OCI-LY7 (cell line): ENCODE results near the gene VN1R4. TPM values are rescaled to one million over a fixed set of nuclear protein-coding genes. Genes with fewer than 3 reads are reported as not detected.
"Not testable (repeated sequence)": the region's sequence is repeated elsewhere in the genome, so short reads cannot be mapped to it uniquely, and the experiment has no call there.

Experiments
- BruUV-seq: library from RNA; stranded (reverse); fragments of 400-500 nt; replicated peaks from 2 replicates; lab custom pipeline; 2021; lab: Mats Ljungman, UMichigan
- CTCF ChIA-PET: fragments of 300-600 bp; sonication (Branson Sonifier 250); formaldehyde crosslinking; loops from one replicate; lab custom pipeline; 2022; ENCODE audit warnings: antibody characterized with exemption; ENCODE audit not compliant: unreplicated experiment; lab: Charles Lee
- POLR2A ChIA-PET: fragments of 300-600 bp; sonication (Branson Sonifier 250); formaldehyde crosslinking; loops from one replicate; lab custom pipeline; 2022; ENCODE audit warnings: antibody characterized with exemption; lab: Charles Lee
- DNase-seq: peaks from one replicate; pipeline ENCODE4 v3.0.0-alpha.2; 2015; ENCODE audit warnings: low spot score
- H2AFZ ChIP-seq: fragments of 200-600 bp; sonication (generic), shearing (Covaris generic); 2 replicates; pipeline ENCODE4 v1.6.1; 2014; ENCODE audit warnings: mild to moderate bottlenecking, antibody characterized with exemption, low read length, moderate library complexity
- H3K27ac ChIP-seq: fragments of 200-600 bp; sonication (generic); 2 replicates; pipeline ENCODE4 v1.5.1; 2014; ENCODE audit warnings: mixed run types, low read depth, mild to moderate bottlenecking, moderate library complexity, low read length, inconsistent platforms; ENCODE audit not compliant: poor library complexity, severe bottlenecking
- H3K36me3 ChIP-seq: fragments of 200-600 bp; sonication (generic); 2 replicates; pipeline ENCODE4 v1.6.1; 2014; ENCODE audit warnings: mild to moderate bottlenecking, antibody characterized with exemption, low read length, moderate library complexity, mixed read lengths; ENCODE audit not compliant: insufficient read depth
- H3K4me1 ChIP-seq: fragments of 200-600 bp; sonication (generic); 2 replicates; pipeline ENCODE4 v1.5.1; 2014; ENCODE audit warnings: mild to moderate bottlenecking, low read length; ENCODE audit not compliant: insufficient read depth, poor library complexity, severe bottlenecking
- H3K4me2 ChIP-seq: fragments of 200-600 bp; sonication (generic); 2 replicates; pipeline ENCODE4 v1.6.1; 2014; ENCODE audit warnings: mild to moderate bottlenecking, low read length
- H3K4me3 ChIP-seq: fragments of 200-600 bp; sonication (generic); 2 replicates; pipeline ENCODE4 v1.5.1; 2014; ENCODE audit warnings: mild to moderate bottlenecking, low read depth, low read length; ENCODE audit not compliant: poor library complexity, severe bottlenecking
- H3K79me2 ChIP-seq: fragments of 200-600 bp; sonication (generic); 2 replicates; pipeline ENCODE4 v1.6.1; 2016; ENCODE audit warnings: low read depth, mild to moderate bottlenecking, low read length, moderate library complexity, mixed read lengths; ENCODE audit not compliant: insufficient read depth
- H3K9me2 ChIP-seq: fragments of 200-600 bp; sonication (generic); 2 replicates; pipeline ENCODE4 v1.6.1; 2016; ENCODE audit warnings: mild to moderate bottlenecking, low read length, mixed read lengths; ENCODE audit not compliant: insufficient read depth
- H3K9me3 ChIP-seq: fragments of 200-600 bp; sonication (generic); 2 replicates; pipeline ENCODE4 v1.6.1; 2014; ENCODE audit warnings: mild to moderate bottlenecking, mixed run types, low read length, mixed read lengths
- H4K20me1 ChIP-seq: fragments of 200-600 bp; sonication (generic); 2 replicates; pipeline ENCODE4 v1.6.1; 2014; ENCODE audit warnings: mild to moderate bottlenecking, antibody characterized with exemption, low read length, moderate library complexity, mixed read lengths; ENCODE audit not compliant: insufficient read depth
- EZH2phosphoT487 ChIP-seq: fragments of 200-600 bp; sonication (generic); IDR thresholded peaks from 2 replicates; pipeline ENCODE4 v1.6.1; 2018; ENCODE audit warnings: low read depth, borderline replicate concordance, mild to moderate bottlenecking, mixed run types, antibody characterized with exemption, low read length, moderate library complexity, mixed read lengths
- intact Hi-C: fragments of 100-400 bp; cut with micrococcal nuclease; formaldehyde crosslinking; loops from one replicate; pipeline ENCODE4 v1.10.0; 2022; ENCODE audit not compliant: unreplicated experiment
- total RNA-seq, 2 experiments: library from RNA; depleted of rRNA in 1 of 2; stranded (reverse); fragments of >200 nt in 1 of 2; shearing (Covaris generic) in 1 of 2; gene quantifications; 2 replicates each; pipeline ENCODE4 v1.2.3, GENCODE V29; 2014 to 2022
- TF ChIP-seq, protein P1 (sequence below): fragments of 200-600 bp; sonication (generic); conservative IDR thresholded peaks from 2 replicates; pipeline ENCODE4 v1.5.1; 2014; ENCODE audit warnings: mild to moderate bottlenecking, antibody characterized with exemption, low read length, moderate library complexity, mixed read lengths

The VN1R4 gene
- total RNA-seq, 2 experiments from 2014 or later, result not detected

DNA sequence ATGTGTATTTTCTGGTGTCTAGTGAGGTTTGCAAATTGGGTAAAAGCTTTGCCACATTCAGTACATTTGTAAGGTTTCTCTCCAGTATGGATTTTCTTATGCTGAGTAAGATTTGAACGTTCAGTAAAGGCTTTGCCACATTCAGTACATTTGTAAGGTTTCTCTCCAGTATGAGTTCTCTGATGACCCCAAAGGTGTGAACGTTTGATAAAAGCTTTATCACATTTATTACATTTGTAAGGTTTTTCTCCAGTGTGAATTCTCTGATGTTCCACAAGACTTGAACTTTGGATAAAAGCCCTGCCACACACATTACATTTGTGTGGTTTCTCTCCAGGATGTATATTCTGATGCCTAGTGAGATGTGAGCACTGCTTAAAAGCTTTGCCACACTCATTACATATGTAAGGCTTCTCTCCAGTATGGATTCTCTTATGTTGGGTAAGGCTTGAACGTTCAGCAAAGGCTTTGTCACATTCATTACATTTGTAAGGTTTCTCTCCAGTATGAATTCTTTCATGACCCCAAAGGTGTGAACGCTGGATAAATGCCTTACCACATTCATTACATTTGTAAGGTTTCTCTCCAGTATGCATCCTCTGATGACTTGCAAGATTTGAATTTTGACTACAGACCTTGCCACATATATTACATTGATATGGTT is 30.3 kb downstream of the VN1R4 start:
- Histone ChIP-seq H3K9me2 (no peaks in the 10 kb centered on the region), H3K4me3 (no peak overlapping the region), H3K4me1 (no peaks in the 10 kb centered on the region), H3K36me3 (no peaks in the 10 kb centered on the region), H3K9me3 (peaks cover 44% of the 10 kb centered on the region), H3K4me2 (no peak overlapping the region), H3K79me2 (no peaks in the 10 kb centered on the region), H2AFZ (no peak overlapping the region), H3K27ac (no peak overlapping the region), H4K20me1 (no peaks in the 10 kb centered on the region)
- TF ChIP-seq, protein P1, sequence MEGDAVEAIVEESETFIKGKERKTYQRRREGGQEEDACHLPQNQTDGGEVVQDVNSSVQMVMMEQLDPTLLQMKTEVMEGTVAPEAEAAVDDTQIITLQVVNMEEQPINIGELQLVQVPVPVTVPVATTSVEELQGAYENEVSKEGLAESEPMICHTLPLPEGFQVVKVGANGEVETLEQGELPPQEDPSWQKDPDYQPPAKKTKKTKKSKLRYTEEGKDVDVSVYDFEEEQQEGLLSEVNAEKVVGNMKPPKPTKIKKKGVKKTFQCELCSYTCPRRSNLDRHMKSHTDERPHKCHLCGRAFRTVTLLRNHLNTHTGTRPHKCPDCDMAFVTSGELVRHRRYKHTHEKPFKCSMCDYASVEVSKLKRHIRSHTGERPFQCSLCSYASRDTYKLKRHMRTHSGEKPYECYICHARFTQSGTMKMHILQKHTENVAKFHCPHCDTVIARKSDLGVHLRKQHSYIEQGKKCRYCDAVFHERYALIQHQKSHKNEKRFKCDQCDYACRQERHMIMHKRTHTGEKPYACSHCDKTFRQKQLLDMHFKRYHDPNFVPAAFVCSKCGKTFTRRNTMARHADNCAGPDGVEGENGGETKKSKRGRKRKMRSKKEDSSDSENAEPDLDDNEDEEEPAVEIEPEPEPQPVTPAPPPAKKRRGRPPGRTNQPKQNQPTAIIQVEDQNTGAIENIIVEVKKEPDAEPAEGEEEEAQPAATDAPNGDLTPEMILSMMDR, result no peak
- TF ChIP-seq EZH2phosphoT487, result no peak
- POLR2A ChIA-PET, result no interaction called here
- DNase-seq, result no peak
- CTCF ChIA-PET, result no interaction called here
- no TSS peak for BruUV-seq
- intact Hi-C loops, result no loop called here

DNA sequence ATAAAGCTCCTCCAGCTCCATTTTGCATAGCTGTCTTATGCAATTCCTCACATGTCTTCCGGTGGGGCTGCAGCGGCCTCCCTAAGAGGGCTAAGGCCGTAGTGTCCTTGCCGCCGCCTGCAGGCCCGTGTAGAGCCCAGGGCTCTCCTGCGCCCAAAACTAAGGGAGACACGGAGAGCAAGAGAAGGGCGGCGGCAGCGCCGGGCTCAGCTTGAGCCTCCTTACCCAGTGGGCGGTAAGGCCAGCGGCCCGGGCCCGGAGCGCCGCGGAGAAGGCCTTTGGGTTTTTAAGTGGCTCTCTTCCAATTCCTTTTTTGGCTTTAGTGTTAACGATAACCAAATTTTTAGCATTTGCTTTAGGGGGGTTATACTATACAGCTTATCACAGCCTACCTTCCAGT is 42.9 kb downstream of the VN1R4 start:
- no TSS peak for BruUV-seq
- Histone ChIP-seq H3K4me2 (no peak overlapping the region), H3K4me3 (no peak overlapping the region), H4K20me1 (no peaks in the 10 kb centered on the region), H3K79me2 (no peaks in the 10 kb centered on the region), H3K4me1 (no peaks in the 10 kb centered on the region), H3K36me3 (no peaks in the 10 kb centered on the region), H3K9me3 (no peaks in the 10 kb centered on the region), H3K9me2 (no peaks in the 10 kb centered on the region), H3K27ac (no peak overlapping the region), H2AFZ (no peak overlapping the region)
- ChIA-PET CTCF (no interaction called here), POLR2A (interaction anchor here (0.6 kb wide), 1 partner anchor 21 kb away, joined by 3 read pairs; no protein-coding TSS in a partner anchor)
- no peak for DNase-seq
- intact Hi-C loops, result no loop called here
- TF ChIP-seq, protein P1, result no peak
- TF ChIP-seq EZH2phosphoT487, result no peak

DNA sequence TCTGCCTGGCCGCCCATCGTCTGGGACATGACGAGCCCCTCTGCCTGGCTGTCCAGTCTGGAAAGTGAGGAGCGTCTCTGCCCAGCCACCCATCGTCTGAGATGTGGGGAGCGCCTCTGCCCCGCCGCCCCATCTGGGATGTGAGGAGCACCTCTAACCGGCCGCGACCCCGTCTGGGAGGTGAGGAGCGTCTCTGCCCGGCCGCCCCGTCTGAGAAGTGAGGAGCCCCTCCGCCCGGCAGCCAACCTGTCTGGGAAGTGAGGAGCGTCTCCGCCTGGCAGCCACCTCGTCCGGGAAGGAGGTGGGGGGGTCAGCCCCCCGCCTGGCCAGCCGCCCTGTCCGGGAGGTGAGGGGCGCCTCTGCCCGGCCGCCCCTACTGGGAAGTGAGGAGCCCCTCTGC is 44.8 kb downstream of the VN1R4 start:
- H3K4me1 ChIP-seq, BruUV-seq, H3K9me3 ChIP-seq, H3K27ac ChIP-seq, H3K9me2 ChIP-seq, CTCF ChIA-PET, POLR2A ChIA-PET, H3K36me3 ChIP-seq, H3K79me2 ChIP-seq, H4K20me1 ChIP-seq, DNase-seq, intact Hi-C loops, H3K4me3 ChIP-seq, H2AFZ ChIP-seq, H3K4me2 ChIP-seq: not testable (repeated sequence)

Other genes starting within 250 kb of the VN1R4 start
- gene ERVV-2, start 223.0 kb downstream of the VN1R4 start, total RNA-seq (2014; rRNA removed; shearing (Covaris generic)), result not detected in 2 replicates
- gene ERVV-2, start 223.0 kb downstream of the VN1R4 start, total RNA-seq (2022), result not detected in 2 replicates
- gene ZNF160, start 164.3 kb downstream of the VN1R4 start, total RNA-seq (2014; rRNA removed; shearing (Covaris generic)), result 18.8 and 19.7 TPM in 2 replicates
- 35.5 and 40.4 TPM in 2 replicates for gene ZNF160, start 164.3 kb downstream of the VN1R4 start, total RNA-seq (2022)
- 0.18 and 0.63 TPM in 2 replicates for gene ZNF415, start 134.8 kb downstream of the VN1R4 start, total RNA-seq (2014; rRNA removed; shearing (Covaris generic))
- gene ZNF415, start 134.8 kb downstream of the VN1R4 start, total RNA-seq (2022), result 0.51 and 0.89 TPM in 2 replicates
- 11.6 and 11.8 TPM in 2 replicates for gene ZNF347, start 108.7 kb downstream of the VN1R4 start, total RNA-seq (2014; rRNA removed; shearing (Covaris generic))
- 13.9 and 15.6 TPM in 2 replicates for gene ZNF347, start 108.7 kb downstream of the VN1R4 start, total RNA-seq (2022)
- gene ZNF665, start 74.4 kb downstream of the VN1R4 start, total RNA-seq (2014; rRNA removed; shearing (Covaris generic)), result 3.3 and 12.2 TPM in 2 replicates
- gene ZNF665, start 74.4 kb downstream of the VN1R4 start, total RNA-seq (2022), result 9.8 and 12.2 TPM in 2 replicates
- gene ZNF677, start 12.8 kb downstream of the VN1R4 start, total RNA-seq (2014; rRNA removed; shearing (Covaris generic)), result not detected in 2 replicates
- not detected in 2 replicates for gene ZNF677, start 12.8 kb downstream of the VN1R4 start, total RNA-seq (2022)
- not detected in 2 replicates for gene VN1R2, start 9.4 kb downstream of the VN1R4 start, total RNA-seq (2014; rRNA removed; shearing (Covaris generic))
- gene VN1R2, start 9.4 kb downstream of the VN1R4 start, total RNA-seq (2022), result not detected in 2 replicates
- gene ZNF845, start 66.0 kb upstream of the VN1R4 start, total RNA-seq (2014; rRNA removed; shearing (Covaris generic)), result 7.2 and 7.7 TPM in 2 replicates
- gene ZNF845, start 66.0 kb upstream of the VN1R4 start, total RNA-seq (2022), result 6.8 and 8.0 TPM in 2 replicates
- 20.2 and 21.0 TPM in 2 replicates for gene ZNF525, start 98.0 kb upstream of the VN1R4 start, total RNA-seq (2014; rRNA removed; shearing (Covaris generic))
- gene ZNF525, start 98.0 kb upstream of the VN1R4 start, total RNA-seq (2022), result 21.0 and 23.2 TPM in 2 replicates
- gene ZNF765, start 127.4 kb upstream of the VN1R4 start, total RNA-seq (2014; rRNA removed; shearing (Covaris generic)), result 14.6 and 16.2 TPM in 2 replicates
- 14.2 and 17.4 TPM in 2 replicates for gene ZNF765, start 127.4 kb upstream of the VN1R4 start, total RNA-seq (2022)
- gene ZNF761, start 164.3 kb upstream of the VN1R4 start, total RNA-seq (2014; rRNA removed; shearing (Covaris generic)), result 11.0 and 14.0 TPM in 2 replicates
- 16.0 and 17.5 TPM in 2 replicates for gene ZNF761, start 164.3 kb upstream of the VN1R4 start, total RNA-seq (2022)
- gene ZNF813, start 200.0 kb upstream of the VN1R4 start, total RNA-seq (2014; rRNA removed; shearing (Covaris generic)), result 5.9 TPM in 2 replicates
- 6.6 and 6.7 TPM in 2 replicates for gene ZNF813, start 200.0 kb upstream of the VN1R4 start, total RNA-seq (2022)